ENCODE data around the gene NDST4.

NDST4 gene

GRCh38 chr4:114905017-114905416 is 208.4 kb downstream of the NDST4 start:
- DNase-seq (ENCODE audit: low read depth): no peak

GRCh38 chr4:114900934-114901333 is 212.5 kb downstream of the NDST4 start:
- DNase-seq (ENCODE audit: low read depth): no peak

GRCh38 chr4:114890773-114891172 is 222.6 kb downstream of the NDST4 start:
- no peak for DNase-seq (ENCODE audit: low read depth)

GRCh38 chr4:114886761-114887160 is 226.7 kb downstream of the NDST4 start:
- DNase-seq (ENCODE audit: low read depth): no peak

GRCh38 chr4:114883641-114884040 is 229.8 kb downstream of the NDST4 start:
- DNase-seq (ENCODE audit: low read depth): no peak

- DNase-seq (ENCODE audit: low read depth): no peak
Observed at GRCh38 chr4:114879916-114880669, 233.3 kb downstream of the NDST4 start.

GRCh38 chr4:114875630-114876029 is 237.8 kb downstream of the NDST4 start:
- no peak for DNase-seq (ENCODE audit: low read depth)

- no peak for DNase-seq (ENCODE audit: low read depth)
Observed at GRCh38 chr4:114874321-114874720, 239.1 kb downstream of the NDST4 start.

- no peak for DNase-seq (ENCODE audit: low read depth)
Observed at GRCh38 chr4:114870987-114871386, 242.4 kb downstream of the NDST4 start.

- DNase-seq (ENCODE audit: low read depth): no peak
Observed at GRCh38 chr4:114866901-114867670, 246.3 kb downstream of the NDST4 start.

- no peak for DNase-seq (ENCODE audit: low read depth)
Observed at GRCh38 chr4:114864060-114864459, 249.4 kb downstream of the NDST4 start.

- DNase-seq (ENCODE audit: low read depth): no peak
Observed at GRCh38 chr4:114860786-114861185, 252.6 kb downstream of the NDST4 start.

GRCh38 chr4:114857831-114858230 is 255.6 kb downstream of the NDST4 start:
- DNase-seq (ENCODE audit: low read depth): no peak

- no peak for DNase-seq (ENCODE audit: low read depth)
Observed at GRCh38 chr4:114839986-114840385, 273.4 kb downstream of the NDST4 start.

- DNase-seq (ENCODE audit: low read depth): no peak
Observed at GRCh38 chr4:114830628-114831027, 282.8 kb downstream of the NDST4 start.

- DNase-seq (ENCODE audit: low read depth): no peak
Observed at GRCh38 chr4:114827651-114828050, 285.8 kb downstream of the NDST4 start.

- no peak for DNase-seq (ENCODE audit: low read depth)
Observed at GRCh38 chr4:114815760-114816159, 297.7 kb downstream of the NDST4 start.

- no peak for DNase-seq (ENCODE audit: low read depth)
Observed at GRCh38 chr4:114813961-114814360, 299.5 kb downstream of the NDST4 start.

GRCh38 chr4:114811564-114812301 is 301.7 kb downstream of the NDST4 start:
- no peak for DNase-seq (ENCODE audit: low read depth)

- DNase-seq (ENCODE audit: low read depth): no peak
Observed at GRCh38 chr4:114807759-114808404, 305.5 kb downstream of the NDST4 start.

GRCh38 chr4:114807357-114807756 is 306.1 kb downstream of the NDST4 start:
- DNase-seq (ENCODE audit: low read depth): no peak

- DNase-seq (ENCODE audit: low read depth): no peak
Observed at GRCh38 chr4:114791976-114792375, 321.4 kb downstream of the NDST4 start.

Measured in stromal cell of bone marrow (primary cell).